Stimulated activated CD4-positive, alpha-beta T cell treated with anti-CD3 and anti-CD28 coated beads, Interleukin-12 subunit alpha, Interleukin-12 subunit beta, amount 100 ng/mL, for 48 hours (primary cell): ENCODE results near the gene GEMIN2.
"Not testable (repeated sequence)": the region's sequence is repeated elsewhere in the genome, so short reads cannot be mapped to it uniquely, and the experiment has no call there.

Experiments
- DNase-seq, 3 donors: peaks; one replicate each; pipeline ENCODE4 v3.0.0-alpha.2; 2020; ENCODE audit warnings: low read depth in 2 of 3, low spot score in 1 of 3

GEMIN2 gene

DNA sequence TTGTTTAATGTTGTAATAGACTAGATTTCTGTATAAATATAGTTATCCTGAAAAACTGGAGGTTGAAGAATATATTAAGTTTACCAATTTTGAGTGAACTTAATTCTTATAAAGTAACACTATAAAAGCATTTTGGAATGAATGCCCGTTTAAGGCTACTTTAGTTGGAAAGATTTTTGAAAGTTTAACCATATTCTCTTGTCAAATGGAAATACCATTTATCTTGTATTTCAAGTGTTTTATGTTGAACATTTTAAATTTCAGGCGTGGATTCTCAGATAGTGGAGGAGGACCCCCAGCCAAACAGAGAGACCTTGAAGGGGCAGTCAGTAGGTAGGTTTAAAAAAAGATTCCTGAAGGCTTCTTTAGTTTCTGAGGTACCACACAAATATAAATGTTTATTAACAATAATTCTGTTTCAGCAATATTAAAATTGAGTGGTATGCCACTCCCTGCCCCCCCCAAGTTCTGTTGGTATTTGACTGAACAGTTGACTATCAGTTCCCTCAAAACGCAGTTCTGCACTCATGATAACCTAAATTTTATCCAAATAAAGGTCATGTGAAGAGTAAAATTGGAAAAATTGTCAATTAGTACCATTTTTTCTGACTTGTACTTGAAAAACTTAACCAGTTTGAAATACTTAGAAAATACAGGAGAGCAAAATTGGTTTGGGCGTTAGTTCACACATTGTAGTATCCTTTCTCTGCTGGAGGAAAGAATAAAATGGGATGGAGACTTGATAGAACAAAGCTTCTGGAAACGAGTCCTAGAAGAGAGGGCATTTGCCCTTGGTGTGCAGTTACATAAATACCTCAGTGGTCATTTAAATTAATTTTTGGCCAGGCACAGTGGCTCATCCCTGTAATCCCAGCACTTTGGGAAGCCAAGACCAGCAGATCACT lies 62.4 kb downstream of the GEMIN2 start:
- DNase-seq, result no peak

- no peak for DNase-seq
Observed at GRCh38 chr14:39177168-39177545, 63.0 kb downstream of the GEMIN2 start.

DNA sequence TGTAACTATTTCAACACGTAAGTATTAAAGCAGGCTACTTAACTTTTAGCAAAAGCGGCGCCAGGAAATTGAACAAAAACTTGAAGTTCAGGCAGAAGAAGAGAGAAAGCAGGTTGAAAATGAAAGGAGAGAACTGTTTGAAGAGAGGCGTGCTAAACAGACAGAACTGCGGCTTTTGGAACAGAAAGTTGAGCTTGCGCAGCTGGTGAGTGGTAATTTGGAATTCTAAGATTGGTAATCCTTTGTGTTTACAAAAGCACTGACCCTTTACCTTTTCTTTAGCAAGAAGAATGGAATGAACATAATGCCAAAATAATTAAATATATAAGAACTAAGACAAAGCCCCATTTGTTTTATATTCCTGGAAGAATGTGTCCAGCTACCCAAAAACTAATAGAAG lies 64.9 kb downstream of the GEMIN2 start:
- DNase-seq, result no peak

DNA sequence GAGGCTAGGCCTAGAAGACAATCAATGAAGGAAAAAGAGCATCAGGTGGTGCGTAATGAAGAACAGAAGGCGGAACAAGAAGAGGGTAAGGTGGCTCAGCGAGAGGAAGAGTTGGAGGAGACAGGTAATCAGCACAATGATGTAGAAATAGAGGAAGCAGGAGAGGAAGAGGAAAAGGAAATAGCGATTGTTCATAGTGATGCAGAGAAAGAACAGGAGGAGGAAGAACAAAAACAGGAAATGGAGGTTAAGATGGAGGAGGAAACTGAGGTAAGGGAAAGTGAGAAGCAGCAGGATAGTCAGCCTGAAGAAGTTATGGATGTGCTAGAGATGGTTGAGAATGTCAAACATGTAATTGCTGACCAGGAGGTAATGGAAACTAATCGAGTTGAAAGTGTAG lies 66.4 kb downstream of the GEMIN2 start:
- DNase-seq, result no peak

GRCh38 chr14:39181026-39181692 lies 67.0 kb downstream of the GEMIN2 start:
- no peak for DNase-seq

DNA sequence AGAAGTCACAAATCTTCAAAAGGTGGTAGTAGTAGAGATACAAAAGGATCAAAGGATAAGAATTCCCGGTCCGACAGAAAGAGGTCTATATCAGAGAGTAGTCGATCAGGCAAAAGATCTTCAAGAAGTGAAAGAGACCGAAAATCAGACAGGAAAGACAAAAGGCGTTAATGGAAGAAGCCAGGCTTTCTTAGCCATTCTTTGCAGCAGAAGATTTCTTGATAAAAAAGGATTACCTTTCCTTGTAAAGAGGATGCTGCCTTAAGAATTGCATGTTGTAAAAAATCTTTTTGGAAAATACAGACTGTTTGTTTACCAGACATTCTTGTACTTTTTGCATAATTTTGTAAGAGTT lies 67.5 kb downstream of the GEMIN2 start:
- no peak for DNase-seq

DNA sequence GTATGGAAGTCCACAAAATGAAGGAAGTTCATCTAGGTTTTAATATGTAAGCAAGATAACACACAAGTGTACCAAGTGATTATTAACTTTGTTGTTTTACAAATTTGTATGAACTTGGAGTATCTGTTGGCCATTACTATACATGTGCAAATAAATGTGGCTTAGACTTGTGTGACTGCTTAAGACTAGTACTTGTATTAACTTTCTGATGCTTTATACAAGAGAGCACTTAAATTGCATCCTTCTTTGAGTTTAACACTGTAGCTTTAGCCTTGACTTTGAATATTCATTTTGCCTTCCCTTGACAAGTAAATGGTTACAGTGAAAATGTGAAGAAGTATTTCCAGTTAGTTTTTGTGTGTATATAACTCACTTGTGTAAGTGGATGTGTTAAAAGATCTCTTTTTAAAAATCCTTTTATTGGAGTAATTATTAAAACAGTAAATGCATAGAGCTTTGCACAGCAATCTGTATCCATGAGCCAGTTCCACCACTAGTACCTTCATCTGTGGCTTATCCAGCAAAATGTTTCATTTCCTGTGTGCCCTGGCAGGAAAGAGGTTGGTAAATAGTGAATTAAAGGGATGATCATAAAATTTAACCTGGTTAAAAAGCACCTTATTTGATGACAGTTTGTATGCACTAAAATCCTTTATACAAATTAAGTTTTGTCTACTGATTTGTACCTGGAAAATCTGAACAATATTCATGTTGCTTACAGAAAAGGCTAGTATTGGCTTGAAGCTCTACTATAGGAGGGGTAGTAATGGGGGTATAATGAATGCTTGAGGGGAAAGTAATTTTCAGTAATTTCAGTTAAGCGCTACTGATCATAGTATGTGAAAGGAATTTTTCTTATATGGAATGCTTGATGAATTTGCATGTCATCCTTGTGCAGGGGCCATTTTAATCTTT lies 68.9 kb downstream of the GEMIN2 start:
- DNase-seq, result no peak

GRCh38 chr14:39183685-39184003 lies 69.5 kb downstream of the GEMIN2 start:
- DNase-seq, result not testable (repeated sequence)

DNA sequence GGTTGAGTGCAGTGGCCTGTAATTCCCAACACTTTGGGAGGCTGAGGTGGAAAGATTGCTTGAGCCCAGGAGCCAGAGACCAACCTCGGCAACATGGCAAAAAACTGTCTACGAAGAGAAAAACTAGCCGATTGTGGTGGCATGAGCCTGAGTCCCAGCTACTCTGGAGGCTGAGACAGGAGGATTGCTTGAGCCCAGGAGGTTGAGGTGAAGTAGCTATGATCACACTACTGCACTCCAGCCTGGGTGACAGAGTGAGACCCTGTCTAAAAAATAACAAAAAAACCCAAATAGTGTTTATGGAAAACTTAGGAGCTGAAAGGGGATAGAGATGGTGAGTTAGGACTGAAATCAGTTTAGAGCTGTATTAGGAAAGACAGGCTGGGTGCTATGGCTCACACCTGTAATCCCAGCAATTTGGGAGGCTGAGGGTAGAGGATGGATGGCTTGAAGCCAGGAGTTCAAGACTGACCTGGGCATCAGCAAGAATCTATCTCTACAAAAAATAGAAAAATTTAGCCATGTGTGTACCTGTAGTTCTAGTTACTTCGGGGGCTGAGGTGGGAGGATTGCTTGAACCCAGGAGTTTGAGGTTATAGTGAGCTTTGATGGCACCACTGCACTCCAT lies 70.6 kb downstream of the GEMIN2 start:
- DNase-seq, result no peak

DNA sequence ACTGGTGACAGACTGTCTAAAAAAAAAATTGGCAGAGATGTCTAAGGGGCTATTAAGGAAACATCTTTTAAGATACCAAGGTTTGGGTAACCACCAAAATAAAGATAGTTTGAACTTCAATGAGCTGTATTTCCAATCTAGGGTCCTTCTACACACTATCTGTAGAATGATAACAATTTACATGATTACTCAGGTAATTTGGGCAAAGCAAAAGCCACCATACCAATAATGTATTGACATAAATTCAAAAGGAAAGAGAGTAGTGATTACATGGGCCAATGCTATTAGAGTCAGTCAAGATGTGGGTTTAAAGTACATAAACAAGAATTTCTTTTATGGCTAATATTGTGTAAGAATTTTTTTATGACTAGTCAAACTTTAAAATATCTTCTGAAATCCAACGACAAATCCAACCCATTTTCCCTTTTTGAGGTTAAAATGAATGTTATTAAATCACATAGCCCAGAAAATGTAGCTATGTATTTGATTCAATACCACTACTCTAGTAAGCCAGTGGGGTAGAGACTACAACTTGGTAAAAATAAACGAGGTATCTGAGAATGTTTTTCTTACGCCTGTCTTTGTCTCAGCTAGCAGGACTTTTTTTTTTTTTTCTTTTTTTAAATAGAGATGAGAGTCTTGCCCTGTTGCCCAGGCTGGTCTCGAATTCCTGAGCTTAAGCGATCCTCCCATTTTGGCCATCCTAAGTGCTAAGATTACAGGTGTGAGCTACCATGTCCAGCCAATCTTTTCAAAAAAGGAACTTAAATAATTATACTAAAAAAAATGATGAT lies 71.3 kb downstream of the GEMIN2 start:
- no peak for DNase-seq
